NCI-H69 (cell line): ENCODE data around the gene PLEKHG4B.

Source experiments
- DNase-seq: peaks from one replicate; lab custom pipeline; 2025; lab: John Stamatoyannopoulos, UW

PLEKHG4B gene

GRCh38 chr5:129148-129547 lies 37.2 kb downstream of the PLEKHG4B start:
- DNase-seq, result no peak

DNA sequence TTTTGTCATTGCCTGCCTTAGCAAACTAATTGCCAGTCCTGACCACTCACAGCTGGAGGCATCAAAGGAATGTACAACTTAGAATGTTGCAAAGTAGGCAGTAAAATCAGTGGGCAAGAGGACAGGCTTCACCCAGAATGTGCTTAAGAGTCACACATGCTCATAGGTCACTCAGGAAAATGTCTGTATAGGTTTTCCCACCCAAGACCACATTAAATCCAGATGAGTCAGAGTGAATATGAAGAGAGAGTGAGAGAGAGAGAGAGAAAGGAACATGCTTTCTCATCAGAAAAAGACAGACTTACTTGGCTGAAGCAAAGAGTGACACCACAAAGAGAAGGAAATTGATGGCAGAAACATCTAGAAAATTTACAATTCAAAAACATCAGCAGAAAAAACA lies 37.9 kb downstream of the PLEKHG4B start:
- DNase-seq, result no peak

- no peak for DNase-seq
These were observed 38.7 kb downstream of the PLEKHG4B start for GRCh38 chr5:130601-131131.

GRCh38 chr5:136901-137300 lies 44.9 kb downstream of the PLEKHG4B start:
- peak; percentile 18 for DNase-seq

GRCh38 chr5:137741-138140 lies 45.8 kb downstream of the PLEKHG4B start:
- DNase-seq, result no peak

DNA sequence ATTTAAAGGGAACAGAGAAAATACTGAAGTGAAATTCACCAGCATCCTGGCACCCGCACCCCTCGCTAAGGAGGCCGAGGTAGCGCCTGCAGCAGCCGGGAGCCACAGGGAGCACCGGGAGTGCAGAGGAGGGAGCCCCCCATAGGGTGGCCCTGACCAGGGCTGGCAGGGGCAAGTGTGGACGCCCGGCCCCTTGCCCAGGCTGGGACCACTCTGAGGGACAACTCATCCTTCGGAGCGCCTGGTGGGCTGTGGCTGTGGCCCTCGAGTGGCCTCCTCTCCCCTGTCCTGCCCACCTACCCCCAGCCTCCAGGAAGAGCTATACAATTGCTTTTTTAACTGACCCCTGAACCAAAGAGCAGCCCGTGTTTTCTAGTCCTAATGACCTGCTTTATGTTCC lies 47.0 kb downstream of the PLEKHG4B start:
- no peak for DNase-seq

DNA sequence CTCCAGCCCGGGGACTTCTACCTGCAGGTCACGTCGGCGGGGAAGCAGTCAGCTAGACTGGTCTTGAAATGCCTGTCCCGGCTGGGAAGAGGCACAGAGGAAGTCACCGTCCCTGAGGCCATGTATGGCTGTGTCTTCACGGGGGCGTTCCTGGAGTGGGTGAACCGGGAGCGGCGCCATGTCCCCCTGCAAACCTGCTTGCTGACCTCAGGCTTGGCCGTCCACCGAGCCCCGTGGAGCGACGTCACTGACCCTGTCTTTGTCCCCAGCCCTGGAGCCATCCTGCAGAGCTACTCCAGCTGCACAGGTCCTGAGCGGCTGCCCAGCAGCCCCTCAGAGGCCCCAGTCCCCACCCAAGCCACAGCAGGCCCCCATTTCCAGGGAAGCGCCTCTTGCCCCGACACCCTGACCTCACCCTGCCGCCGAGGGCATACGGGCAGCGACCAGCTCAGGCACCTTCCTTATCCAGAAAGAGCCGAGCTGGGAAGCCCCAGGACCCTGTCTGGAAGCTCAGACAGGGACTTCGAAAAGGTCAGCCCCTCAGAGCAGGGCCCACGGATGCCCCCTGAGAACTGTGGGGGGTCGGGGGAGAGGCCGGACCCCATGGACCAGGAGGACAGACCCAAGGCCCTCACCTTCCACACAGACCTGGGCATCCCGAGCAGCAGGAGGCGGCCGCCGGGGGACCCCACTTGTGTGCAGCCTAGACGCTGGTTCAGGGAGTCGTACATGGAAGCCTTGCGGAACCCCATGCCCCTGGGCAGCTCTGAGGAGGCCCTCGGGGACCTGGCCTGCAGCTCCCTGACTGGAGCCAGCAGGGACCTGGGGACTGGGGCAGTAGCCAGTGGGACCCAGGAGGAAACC lies 47.8 kb downstream of the PLEKHG4B start:
- DNase-seq, result no peak

DNA sequence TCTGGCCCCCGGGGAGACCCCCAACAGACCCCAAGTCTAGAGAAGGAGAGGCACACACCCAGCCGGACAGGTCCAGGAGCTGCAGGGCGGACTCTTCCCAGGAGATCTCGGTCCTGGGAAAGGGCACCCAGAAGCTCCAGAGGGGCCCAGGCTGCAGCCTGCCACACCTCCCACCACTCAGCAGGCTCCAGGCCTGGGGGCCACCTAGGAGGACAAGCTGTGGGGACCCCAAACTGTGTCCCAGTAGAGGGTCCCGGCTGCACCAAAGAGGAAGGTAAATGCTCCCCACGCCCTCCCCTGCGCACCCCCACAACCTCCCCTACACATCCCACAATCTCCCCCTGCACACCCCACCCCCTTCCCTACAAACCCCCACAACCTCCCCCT lies 48.5 kb downstream of the PLEKHG4B start:
- DNase-seq, result no peak

- DNase-seq, result no peak
These were observed 49.2 kb downstream of the PLEKHG4B start for GRCh38 chr5:141211-141610.

- DNase-seq, result no peak
These were observed 49.8 kb downstream of the PLEKHG4B start for GRCh38 chr5:141761-142160.

GRCh38 chr5:142246-142810 lies 50.4 kb downstream of the PLEKHG4B start:
- no peak for DNase-seq

DNA sequence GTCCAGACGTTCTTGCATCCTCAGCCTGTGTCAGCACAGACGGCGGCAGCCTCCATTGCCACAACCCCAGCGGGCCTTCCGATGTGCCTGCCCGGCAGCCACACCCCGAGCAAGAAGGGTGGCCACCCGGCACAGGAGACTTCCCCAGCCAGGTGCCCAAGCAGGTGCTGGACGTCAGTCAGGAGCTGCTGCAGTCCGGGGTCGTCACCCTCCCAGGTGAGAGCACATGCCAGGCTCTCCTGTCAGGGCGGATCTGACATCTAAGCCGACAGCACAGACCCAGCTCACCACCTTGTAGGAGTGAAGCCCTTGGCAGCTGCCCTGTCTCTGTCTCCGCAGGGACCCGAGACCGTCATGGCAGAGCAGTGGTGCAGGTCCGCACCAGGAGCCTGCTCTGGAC lies 51.1 kb downstream of the PLEKHG4B start:
- no peak for DNase-seq

DNA sequence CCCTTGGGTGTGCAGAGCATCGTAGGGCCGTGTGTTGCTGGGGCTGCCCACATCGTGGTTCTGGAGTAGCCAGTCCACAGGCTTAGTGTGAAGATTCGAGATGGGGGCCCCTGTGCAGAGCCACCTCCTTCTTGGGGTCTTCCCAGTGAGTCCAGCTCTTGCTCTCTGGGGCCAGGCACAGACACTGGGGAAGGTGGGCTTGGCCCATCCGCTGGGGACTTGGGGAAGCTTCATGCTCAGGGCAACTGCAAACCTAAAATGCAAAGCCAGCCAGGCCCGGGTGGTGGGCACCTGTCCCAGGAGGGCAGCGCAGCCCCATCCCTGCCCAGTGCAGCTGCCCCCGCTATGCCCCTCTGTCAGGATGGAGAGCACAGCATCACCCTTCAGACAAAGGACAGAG lies 53.0 kb downstream of the PLEKHG4B start:
- DNase-seq, result no peak

GRCh38 chr5:145585-146323 lies 53.8 kb downstream of the PLEKHG4B start:
- no peak for DNase-seq

DNA sequence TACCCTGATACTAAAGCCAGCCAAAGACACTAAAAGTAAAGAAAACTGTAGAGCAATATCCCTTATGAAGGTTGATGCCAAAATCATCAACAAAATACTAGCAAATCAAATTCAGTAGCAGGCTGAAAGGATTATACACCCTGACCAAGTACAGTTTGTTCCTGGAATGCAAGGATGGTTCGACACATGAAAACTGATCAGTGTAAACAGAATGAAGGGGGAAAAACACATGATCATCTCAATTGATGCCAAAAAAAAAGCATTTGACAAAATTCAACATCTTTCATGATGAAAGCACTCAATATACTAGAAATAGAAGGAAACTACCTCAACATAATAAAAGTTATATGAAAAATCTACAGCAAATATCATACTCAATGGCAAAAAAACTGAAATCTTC lies 55.8 kb downstream of the PLEKHG4B start:
- DNase-seq, result no peak

GRCh38 chr5:149745-150485 lies 57.9 kb downstream of the PLEKHG4B start:
- DNase-seq, result peak; percentile 32

GRCh38 chr5:150746-151145 lies 58.8 kb downstream of the PLEKHG4B start:
- no peak for DNase-seq

GRCh38 chr5:152077-152476 lies 60.1 kb downstream of the PLEKHG4B start:
- no peak for DNase-seq

GRCh38 chr5:153256-153655 lies 61.3 kb downstream of the PLEKHG4B start:
- DNase-seq, result no peak

DNA sequence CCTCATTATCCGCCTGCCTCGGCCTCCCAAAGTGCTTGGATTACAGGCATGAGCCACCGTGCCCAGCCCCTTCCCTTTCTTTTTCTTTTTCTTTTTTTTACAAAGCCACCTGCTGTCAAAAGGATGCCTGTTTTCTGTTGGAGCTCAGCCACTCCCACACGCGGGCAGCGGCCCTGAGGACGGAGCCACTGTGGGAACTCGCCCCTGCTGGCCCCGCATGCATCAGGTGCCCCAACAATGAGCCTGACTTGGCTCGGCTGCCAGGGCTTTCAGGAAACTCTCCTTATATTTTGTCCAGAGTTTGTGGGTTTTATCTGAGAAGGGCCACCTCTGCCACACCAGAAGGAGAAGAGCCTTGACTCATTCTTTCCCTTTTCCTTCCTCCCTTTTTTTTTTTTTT lies 62.3 kb downstream of the PLEKHG4B start:
- DNase-seq, result no peak

DNA sequence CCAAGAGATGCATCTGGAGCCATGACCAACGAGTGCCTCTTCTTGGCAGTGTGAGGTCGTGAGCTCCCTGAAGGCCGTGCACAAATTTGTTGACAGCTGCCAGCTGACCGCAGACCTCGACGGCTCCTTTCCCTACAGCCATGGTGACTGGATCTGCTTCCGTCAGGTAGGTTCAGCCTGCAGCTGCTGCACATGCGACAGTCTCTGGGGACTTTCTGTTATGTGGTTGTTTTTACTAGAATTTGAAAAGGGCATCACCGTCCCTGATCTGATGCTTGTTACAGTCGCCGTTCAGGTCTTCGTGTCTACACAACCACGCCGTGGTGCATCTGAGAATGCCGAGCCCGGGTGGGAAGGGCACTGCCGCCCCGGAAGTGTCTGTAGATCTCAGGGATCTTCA lies 62.9 kb downstream of the PLEKHG4B start:
- no peak for DNase-seq
